Measurements from ENCODE around the gene CSH1.
"Not testable (repeated sequence)": the region's sequence is repeated elsewhere in the genome, so short reads cannot be mapped to it uniquely, and the experiment has no call there.

The CSH1 gene

DNA sequence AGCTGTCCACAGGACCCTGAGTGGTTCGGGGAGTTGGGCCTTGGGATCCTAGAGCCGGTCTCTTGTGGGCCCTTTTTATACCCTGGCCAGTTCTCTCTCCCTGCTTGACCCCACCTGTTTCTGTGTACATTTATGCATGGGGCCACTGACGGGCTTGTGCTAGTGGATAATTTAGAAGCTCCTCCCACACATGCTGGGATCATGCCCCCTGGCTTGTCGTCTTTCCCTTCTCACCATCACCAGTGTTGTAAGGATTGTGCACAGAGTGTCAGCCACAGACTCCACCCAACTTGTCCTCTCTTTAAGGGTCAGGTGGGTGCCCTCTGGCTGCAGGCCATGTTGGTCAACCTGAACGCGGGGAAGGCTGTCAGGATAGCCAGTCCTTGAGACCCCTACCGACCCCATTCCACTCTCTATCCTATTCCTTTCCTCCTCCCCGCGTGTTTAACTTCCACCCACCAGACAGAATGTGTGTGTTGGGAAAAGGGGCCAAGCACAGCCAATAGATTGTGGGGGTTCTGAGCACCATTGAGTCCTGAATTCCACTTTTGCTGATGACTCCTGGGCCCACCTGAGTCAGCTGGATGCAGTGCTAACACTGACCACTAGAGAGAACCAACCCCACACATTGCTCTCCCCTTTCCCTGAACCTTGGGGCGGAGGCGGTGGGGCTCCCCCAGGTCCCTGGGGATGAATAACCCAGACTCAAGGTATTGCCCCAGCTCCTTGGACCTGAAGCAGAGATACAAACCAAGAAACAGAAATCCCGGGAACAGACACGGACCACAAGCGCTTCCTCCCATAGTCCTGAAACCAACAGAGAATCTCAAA lies at the start of gene CSH1:
Gene CSH1, minus strand, starts transcription at position 51 of the 831 bp plus-strand sequence. CDS start 63 bp downstream, outside the sequence.
- DNase-seq: not testable (repeated sequence)

DNA sequence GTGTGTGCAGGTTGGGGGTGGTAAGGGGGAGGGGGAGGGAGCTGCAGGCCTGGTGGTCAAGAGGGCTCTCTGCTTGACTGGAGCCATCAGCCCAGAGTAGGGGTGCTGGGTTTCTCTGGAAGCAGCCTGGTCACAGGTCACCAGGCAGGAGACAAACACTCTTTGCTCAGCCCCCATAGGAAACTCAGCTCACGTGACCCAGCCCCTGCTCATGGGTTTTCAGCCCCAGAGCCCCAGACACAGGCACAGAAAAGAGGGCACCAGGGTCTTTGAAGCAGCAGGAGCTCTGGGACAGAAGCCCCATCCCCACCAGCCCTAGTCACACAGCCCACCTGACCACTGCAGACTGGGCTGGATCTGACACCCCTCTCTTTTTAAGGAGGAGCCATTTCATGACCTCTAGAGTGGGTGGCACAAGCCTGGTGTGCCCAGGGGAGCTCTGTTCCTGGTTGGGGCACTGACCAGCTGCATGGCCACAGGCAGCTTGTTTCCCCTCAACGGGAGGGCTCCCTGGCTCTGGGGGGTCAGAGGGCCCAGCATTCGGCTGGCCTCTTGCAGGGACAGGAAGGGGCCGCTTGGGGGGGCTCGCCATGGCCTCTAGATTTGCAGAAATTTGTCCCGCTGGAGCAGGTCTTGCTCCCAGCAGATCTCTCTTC lies 49.5 kb upstream of the CSH1 start:
- DNase-seq: no peak

DNA sequence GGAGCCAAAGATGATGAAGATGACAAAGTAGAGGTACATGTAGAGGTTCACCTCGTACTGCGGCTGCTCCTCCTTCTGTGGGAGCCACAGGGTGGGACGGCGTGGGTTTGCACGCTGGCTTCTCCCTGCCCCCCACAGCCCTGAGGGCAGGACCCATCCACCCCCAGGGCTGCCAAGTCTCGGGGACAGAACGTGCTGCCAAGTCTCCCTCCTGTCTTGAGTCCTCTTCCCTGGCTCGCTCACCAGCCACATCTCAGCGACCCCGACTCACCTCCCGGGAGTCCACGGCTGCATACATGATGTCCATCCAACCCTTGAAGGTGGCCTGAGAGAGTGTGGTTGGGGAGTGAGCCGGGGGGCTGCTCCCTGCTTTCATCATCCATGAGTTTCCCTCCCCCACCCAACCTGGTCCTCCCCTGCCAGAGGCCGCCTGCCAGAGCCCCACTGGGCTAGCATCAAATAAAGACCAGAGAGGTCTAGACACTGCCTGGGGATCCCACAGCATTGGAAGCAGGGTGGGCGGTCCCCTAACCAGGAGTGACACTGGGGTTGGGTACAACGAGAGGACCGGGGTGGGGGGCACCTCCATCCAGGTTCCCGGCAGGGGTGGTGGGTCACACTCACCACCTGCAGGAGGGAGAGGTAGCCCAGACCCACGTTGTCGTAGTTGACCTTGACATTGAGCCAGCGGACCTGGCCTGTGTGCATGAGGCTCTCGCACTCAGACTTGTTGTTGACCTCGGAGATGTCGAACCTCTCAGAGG lies 48.5 kb upstream of the CSH1 start:
- no peak for DNase-seq

DNA sequence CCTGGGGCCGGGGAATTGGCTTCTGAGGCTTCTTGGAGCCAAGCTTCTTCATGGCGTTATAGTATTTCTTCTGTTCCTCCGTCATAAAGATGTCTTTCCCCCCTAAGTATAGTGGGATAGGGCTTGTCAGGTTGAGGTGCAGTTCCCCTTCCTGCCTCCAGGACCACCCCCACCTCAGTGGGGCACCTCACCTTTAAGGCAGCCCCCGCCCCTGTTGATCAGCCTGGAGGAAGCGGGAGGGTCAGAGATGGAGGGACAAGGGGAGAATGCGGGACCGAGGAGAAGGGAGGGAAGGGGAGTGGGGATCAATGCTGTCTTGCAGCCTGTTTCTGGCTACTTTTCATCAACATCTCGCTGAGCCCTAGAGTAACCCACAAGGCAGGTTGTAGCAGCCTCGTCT lies 47.4 kb upstream of the CSH1 start:
- no peak for DNase-seq

DNA sequence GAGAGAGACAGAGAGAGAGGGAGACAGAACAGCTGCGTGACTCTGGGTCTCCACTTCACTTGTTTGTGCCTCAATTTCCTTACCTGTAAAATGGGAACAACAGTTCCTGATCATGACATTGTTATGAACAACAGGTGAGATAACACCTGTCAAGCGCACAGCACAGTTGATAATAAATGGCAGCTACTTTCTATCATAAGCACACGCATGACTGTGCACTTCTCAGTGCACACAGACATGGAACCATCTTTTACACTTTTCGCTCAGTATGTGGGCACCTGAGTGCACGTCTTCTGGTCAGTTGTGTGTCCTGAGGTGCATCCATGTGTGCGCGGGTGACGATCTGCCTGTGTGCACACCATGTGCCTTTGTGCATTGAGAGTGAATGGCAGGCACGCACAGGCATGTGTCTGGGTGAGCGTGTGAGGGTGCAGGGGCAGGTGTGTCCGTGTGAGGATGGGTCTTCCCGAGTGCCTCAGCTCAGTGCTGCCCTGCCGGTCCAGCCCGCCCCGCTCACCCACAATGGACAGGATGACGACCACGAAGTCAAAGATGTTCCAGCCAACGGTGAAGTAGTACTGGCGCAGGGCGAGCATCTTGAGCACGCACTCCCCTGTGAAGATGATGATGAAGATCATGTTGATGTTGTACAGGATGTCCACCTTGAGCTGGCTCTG lies 46.1 kb upstream of the CSH1 start:
- no peak for DNase-seq

DNA sequence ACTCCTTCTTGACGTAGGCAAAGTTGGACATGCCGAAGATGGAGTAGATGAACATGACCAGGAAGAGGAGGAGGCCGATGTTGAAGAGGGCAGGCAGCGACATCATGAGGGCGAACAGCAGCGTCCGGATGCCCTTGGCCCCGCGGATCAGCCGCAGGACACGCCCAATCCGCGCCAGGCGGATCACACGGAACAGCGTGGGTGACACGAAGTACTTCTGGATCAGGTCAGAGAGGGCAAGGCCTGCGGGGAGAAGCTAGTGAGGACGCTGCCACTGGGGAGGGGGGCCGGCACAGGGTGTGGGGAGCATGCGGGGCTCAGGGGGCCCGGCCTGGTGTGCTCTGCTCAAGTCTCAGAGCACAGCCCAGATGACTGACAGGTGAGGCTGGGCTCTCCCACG lies 45.4 kb upstream of the CSH1 start:
- no peak for DNase-seq

DNA sequence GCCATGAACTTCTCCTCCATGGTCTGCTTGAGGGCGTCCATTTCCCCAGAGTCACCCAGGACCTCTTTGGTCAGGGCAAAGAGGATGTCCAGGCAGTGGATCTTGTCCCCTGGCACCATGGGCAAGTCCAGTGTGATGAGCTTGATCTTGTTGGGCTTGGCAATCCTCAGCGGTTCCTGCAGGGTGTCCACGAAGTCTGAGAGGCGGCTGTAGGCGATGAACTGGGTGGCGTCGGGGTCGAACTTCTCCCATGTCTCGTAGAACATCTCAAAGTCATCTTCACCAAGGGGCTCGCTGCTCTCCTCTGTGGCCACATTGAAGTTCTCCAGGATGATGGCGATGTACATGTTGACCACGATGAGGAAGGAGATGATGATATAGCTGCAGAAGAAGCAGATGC lies 44.8 kb upstream of the CSH1 start:
- DNase-seq: no peak

DNA sequence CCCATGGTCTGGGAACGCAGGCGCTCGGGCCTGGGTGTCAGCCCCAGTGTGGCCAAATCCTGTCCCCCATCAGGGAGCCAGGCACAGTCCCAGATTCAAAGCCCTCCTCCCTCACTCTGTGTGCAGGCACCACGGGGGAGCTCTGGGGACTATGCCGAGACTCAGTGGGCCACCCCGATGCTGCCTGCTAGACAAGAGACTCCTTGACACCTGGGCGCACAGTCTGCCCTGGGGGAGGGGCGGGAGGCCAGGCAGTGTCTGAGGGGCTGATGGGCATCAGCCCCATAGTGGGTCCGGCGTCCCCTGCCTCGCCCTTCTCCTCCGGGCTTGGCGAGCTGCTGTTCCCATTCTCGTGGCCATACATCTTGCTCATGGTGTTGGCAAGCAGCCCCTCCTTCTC lies 44.2 kb upstream of the CSH1 start:
- no peak for DNase-seq

DNA sequence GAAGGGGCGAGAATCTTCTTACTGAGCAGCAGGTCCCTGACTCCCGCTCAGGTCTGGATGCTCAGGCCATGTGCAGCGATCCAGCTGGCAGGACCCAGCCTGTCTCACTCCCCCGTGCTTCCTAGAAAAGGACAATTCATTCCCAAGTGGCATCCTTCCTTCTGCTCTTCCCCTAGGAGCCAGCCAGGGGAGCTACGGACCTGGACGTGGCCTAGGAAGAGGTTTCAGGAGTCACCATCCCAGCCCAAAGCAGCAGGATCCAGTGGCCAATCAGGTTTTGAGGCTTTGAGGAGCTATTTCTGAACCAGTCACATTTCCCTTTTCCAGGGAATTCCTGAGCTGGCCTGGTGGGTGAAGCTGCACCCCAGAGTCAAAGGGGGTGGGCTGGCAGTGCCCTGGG lies 43.5 kb upstream of the CSH1 start:
- DNase-seq: no peak

DNA sequence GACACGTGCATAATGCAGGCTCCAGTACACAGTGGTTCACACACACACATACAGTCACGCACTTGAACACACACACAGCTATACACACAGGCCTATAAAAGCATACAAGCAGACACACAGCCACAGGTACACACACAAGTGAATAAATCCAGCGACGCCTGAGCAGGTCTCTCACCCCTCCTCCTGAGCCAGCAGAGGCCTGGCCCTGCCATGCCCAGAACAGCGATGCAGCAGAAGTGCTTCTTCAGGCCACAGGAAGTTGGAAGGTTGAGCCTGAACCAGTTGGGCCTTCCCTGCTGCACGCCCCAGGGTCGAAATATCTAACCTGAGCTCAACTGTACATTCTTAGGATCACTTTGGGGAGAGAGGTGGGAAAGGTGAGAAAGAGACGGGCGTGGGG lies 43.0 kb upstream of the CSH1 start:
- no peak for DNase-seq

DNA sequence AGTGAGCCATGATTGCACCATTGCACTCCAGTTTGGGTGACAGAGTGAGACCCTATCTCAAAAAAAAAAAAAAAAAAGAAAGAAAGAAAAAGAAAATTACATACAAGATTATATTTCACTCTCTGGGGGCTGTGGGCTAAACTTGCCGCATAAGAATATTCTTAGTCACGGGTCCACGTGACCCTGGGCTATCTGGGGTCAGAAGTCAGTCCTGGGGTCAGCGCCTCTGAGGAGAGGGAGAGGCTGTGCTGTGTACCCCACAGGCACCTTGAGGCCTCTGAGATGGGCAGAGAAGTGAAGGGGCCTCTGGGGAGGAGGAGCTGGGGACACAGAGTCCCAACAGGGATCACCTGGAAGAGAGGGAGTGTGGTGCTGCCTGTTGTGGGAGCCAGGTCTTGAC lies 41.5 kb upstream of the CSH1 start:
- DNase-seq: no peak

DNA sequence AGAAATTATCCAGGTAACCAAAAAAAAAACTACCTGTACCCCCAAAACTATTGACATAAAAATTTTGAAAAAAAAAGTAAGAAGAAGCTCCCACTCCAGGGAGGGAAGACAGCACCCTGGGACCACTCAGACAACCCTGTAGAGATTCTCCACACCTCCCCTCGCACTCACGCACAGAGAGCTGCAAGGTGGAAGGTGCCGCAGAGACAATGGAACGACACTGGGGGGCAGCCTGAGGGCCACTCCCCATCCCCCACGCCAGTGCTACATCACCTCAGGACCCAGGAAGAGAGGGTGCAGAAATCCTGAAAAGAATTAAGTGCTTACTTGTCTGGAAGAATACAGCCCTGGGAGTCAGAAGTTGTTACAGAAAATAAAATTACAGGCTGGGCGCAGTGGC lies 40.9 kb upstream of the CSH1 start:
- DNase-seq: no peak

DNA sequence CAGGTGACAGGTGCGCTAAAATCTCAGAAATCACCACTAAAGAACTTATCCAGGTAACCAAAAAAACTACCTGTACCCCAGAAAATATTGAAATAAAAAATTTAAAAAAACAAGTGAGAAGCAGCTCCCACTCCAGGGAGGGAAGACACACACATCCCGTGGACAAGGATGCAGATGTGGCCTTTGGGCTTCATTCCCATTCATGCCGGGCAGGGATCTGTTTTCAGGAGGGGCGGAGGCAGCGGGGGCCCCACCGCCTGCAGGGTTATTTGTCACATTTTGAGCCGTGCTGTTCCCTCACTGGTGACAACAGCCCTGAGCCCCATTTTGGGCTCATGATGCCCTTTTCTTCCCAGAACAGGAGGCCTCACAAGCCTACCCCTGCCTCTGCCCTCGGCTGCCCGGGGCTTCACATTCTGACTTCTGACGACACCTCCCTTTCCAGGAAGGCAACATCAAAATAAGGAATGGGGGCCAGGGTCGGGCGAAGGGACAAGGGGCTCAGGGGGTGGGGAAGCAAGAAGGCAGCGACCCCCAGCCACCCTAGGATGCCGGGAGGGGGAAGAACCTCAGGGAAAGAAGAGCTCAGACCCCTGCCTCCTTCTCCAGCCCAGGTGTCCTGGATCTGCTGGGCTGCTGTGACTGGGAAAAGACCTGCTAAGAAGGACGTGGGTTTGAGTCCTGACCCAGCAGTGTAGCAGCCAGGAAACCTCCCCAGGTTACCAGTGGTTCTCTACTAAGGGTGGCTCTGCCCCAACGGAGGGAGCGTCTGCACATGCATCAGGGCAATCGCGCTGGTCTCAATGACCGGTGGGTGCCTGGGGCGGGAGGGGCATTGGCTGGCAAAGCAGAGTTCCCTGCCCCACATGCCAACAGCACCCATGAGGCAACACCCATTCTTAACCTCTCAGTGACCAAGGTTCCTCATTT lies 38.1 kb upstream of the CSH1 start:
- no peak for DNase-seq

DNA sequence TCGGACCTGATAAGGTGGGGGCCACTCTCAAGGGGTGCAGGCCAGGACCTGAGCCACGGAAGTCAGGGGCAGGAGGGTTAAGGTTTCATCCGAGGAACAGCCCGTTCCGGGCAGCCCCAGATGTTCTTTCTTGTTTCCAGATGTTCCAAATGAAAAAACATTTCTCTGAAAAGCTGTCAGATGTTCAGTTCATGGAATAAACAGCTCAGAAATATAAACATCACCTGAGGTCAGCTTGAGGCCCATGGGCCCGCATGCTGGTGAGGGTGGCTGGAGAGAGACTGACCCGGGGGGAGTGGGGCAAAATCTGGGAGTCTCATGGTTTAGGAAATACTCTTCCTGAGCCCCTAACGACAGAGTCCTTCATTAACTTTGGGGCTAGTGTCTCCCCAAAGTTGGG lies 37.2 kb upstream of the CSH1 start:
- no peak for DNase-seq

DNA sequence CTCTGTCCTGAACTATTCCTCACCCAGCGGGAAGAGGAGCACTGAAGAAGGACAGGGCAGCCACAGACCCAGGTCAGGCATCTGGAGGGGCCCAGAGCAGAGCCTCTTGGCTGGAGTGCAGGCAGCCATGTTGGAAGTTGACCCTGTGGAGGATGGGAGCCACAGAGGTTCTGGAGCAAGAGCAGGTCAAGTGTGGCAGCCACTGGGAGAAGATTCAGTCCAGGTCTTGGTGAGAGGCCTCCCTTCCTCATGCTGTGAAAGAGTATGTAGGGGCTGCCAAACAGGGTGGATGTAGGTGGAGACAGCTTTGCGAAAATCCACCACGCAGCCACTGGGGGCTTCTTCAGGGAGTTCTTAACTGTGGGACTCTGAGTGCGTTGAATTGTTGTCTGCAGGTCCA lies 36.3 kb upstream of the CSH1 start:
- no peak for DNase-seq

DNA sequence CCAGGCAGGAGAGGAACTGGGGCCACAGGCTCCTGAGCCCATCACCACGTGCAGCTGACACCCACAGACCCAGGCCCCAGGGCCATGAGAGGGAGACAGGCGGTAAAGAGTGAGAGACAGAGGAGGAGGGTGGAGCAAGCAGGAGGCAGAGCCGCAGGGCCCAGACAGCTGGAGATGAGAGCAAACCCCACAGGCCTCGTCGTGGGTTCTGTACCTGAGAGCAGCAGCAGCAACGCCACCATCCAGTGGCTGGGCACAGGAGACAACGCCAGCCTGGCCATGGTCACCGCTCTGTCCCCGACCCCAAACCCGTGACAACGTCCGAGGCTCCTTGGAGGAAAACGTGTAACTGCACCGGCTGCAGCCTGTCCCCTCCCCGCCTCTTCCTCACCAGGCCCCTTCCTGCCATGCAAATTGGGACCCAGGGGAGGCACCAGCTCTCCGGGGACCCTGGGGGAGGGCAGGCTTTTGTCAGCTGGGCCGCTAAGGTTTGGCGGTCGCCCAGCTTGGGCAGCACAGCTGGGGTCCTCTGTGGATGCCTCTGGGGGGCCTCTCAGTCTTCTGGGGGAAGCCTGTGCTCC lies 35.7 kb upstream of the CSH1 start, which contains the start of gene CD79B:
Gene CD79B, minus strand, starts transcription at position 351 of the 581 bp plus-strand sequence. Its CDS starts 70 bp downstream, at position 281.
- DNase-seq: no peak

DNA sequence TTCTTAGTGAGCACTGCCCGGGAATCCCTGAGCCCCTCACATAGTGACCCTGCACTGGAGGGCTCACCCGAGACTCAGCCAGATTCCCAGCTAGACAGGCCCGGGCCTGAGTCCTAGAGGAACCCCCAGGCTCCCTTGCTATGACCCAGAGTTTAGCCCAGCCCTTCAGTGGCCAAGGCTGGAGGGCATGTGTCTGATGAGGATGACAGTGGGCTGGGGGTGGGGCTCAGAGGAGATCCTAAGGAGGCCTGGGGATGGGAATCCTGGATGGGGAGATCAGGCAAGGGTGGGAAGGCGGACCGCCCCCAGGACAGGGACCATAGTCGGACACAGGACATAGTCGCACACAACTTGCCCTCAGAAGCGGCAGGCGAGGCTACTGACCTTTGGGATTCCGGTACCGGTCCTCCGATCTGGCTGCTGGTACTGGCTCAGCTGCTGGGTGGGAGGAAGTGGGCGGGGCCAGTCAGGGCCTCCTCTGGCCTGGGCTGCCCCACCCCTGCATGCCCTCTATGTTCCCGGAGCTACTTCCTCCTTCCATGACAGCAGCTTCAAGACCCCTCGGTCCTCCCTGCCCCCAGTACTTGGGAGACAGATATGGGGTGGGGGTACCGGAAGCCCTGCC lies 34.7 kb upstream of the CSH1 start:
- no peak for DNase-seq

DNA sequence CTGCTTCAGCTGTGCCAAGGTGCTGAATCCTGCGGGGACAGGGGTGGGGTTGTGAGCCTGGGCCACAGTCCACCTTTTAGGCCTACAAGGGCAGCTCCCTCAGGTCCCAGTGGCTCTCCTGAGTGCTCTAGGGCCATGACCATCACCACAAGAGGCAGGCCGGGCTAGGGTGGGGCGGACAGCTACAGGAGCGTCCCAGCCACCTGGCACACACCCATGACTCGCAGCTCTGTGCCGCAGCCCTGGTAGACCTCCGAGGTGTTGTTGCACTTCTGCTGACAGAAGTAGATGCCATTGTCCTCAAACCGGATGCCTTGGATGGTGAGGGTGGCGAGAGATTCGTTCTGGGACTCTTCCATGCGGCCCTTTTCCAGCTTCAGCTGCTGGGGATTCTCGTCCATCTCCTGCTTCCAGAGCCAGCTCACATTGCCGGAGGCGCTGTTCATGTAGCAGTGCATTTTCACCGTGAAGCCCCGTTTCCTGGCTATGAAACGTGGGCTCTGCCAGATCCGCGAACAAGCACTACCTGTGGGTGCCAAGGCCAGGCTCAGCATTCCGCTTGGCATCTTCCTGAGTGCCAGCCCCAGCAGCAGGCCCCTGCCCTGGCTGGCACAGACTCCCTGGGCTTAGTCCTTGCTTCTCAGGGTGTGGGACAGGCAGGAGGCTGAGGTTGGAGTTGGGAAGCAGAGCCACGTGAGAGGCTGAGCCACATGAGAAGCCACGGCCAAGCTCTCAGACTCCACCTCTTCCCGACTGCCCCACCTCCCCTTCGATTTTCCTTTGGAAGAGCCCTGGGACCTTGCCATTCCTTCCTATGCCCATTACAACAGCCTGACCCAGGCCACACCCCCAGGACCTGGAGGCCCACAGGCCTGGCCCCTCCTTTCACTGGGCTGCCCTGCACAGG lies 33.7 kb upstream of the CSH1 start:
- DNase-seq: peak; percentile 68

DNA sequence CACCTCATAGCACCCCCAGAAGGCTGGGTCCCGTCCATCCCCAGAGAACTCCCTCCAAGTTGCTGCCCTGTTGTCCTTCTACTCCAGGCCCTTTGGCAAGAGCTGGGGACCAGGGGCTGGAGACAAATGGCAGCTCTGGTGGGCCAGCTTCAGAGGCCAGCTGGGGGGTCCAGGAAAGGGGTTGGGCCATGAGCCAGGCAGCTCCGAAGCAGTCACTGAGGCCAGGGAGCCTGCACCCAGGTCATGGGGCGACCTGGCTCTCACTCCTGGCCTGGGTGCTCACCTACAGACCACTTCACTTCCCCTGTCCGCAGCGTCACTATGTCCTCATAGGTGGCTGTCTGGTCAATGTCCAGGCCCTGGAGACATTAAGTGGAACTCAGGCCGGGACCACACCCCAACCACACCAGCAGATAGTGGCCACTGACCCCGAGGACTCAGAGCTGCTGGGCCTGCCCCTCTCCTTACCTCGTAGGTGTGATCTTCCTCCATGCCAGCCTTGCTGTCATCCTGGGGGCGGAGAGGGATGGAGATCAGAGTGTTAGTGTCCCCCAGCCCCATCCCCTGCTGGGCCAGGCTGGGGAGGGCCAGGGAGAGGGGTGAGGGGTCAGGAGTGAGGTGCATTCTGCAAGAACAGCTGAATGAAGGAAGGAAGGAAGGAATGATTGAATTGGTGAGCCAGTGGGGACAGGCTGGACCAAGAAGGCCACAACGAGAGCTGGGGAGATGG lies 32.8 kb upstream of the CSH1 start:
- no peak for DNase-seq

All from right hindlimb (tissue), 1 donor.